ENCODE measurements around the gene BUB1. TPM values are rescaled to one million over a fixed set of nuclear protein-coding genes. Genes with fewer than 3 reads are reported as not detected.
A peak's percentile ranks its signal among the peaks of the same experiment; 100 is the strongest.

BUB1 gene
- total RNA-seq: 6.4 and 7.3 TPM in 2 replicates
- long read RNA-seq, transcript BUB1-201 (25 exons, 3,507 nt): major isoform, 54 of 75 reads
- long read RNA-seq, partial matches to known transcripts: 16 of 75 reads
- long read RNA-seq, other reads (novel, unspliced or antisense): 4 of 75 reads

DNA sequence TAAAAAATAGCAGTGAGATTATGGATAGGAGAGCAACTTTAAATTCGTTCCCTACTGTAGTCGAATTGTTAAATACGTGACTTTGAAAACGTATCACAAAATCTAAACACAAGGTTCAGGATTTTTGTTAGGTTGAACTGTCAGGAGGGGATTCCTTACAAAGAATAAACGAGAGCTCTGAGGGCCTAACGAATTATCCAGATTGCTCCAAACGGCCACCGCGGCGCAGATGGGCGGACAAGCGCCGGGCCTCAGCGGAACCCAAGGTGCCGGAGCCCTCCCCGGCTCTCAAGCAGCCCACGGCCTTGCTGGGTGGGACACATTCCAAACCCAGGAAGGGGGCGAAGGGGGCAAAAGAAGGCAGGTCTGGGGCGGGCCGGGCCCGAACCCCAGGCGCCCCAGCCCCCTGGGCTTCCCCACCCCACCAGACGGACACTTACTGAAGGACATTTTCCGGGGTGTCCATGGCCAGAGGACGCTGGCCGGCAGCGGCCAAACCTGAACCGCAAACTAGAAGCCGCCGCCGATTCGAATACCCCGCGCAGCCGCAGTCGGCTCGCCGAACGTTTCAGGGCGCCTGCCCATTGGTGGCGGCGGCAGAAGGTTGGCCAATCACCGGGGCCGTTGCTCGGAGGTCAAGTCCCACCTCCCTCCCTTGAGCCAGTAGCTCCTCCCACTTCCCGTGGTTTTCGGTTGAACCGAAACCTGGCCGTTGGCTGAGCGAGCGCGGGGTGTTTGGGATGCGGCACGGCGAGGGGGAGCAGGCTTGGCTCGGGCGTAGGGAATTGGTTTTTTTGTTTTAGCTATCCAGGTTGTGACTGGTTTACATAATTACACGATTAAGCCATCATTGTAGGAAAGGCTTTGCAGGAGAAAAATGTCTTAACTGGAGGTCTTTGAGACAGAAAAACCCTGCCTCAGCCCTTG, at the start of gene BUB1:
TSS of gene BUB1 (minus strand) at position 534 of the 927 bp plus-strand sequence. CDS start at position 466, 68 bp downstream.
- TF ChIP-seq, protein P1, sequence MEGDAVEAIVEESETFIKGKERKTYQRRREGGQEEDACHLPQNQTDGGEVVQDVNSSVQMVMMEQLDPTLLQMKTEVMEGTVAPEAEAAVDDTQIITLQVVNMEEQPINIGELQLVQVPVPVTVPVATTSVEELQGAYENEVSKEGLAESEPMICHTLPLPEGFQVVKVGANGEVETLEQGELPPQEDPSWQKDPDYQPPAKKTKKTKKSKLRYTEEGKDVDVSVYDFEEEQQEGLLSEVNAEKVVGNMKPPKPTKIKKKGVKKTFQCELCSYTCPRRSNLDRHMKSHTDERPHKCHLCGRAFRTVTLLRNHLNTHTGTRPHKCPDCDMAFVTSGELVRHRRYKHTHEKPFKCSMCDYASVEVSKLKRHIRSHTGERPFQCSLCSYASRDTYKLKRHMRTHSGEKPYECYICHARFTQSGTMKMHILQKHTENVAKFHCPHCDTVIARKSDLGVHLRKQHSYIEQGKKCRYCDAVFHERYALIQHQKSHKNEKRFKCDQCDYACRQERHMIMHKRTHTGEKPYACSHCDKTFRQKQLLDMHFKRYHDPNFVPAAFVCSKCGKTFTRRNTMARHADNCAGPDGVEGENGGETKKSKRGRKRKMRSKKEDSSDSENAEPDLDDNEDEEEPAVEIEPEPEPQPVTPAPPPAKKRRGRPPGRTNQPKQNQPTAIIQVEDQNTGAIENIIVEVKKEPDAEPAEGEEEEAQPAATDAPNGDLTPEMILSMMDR (IDR thresholded peaks at IDR 0.05): no peak
- Mint-ChIP-seq H3K4me1 (ENCODE audit: unreplicated experiment) (peaks cover 37% of the 10 kb centered on the region), H3K9me3 (ENCODE audit: unreplicated experiment) (no peaks in the 10 kb centered on the region), H3K27me3 (ENCODE audit: unreplicated experiment) (peaks cover 5% of the 10 kb centered on the region), H3K36me3 (ENCODE audit: unreplicated experiment) (no peaks in the 10 kb centered on the region), H3K27ac (ENCODE audit: unreplicated experiment) (peak within 1 kb of the TSS; percentile 98), H3K4me3 (ENCODE audit: unreplicated experiment) (peak within 1 kb of the TSS; percentile 96)
- peak; percentile 99 for DNase-seq (ENCODE audit: extremely low spot score, unreplicated experiment)

DNA sequence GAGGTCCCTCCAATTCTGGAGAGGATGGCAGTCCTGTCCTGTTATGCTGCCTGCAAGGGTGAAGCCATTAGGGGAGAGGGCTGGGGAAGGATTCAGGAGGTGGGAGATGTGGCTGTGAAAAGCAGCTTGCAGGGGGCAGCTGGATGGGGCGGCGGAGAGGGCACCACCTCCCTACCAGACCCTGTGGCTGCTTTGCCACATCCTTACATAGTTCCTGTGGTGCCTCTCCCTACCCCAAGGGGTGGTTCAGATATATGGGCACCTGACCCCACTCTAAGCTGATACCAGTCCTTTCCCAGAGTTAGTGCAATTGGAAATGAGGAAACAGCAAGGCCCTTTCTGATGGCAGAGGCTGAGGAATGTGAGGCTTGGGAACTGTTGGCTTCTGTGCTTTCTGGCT, 48.4 kb upstream of the BUB1 start:
- H3K27me3 Mint-ChIP-seq (ENCODE audit: unreplicated experiment): peaks cover 75% of the 10 kb centered on the region
- DNase-seq (ENCODE audit: extremely low spot score, unreplicated experiment): no peak
- no peaks in the 10 kb centered on the region for H3K4me1 Mint-ChIP-seq (ENCODE audit: unreplicated experiment)
- H3K36me3 Mint-ChIP-seq (ENCODE audit: unreplicated experiment): peaks cover 2% of the 10 kb centered on the region
- H3K27ac Mint-ChIP-seq (ENCODE audit: unreplicated experiment): no peak overlapping the region
- H3K4me3 Mint-ChIP-seq (ENCODE audit: unreplicated experiment): no peak overlapping the region
- TF ChIP-seq, protein P1 (IDR thresholded peaks at IDR 0.05): no peak
- no peaks in the 10 kb centered on the region for H3K9me3 Mint-ChIP-seq (ENCODE audit: unreplicated experiment)

DNA sequence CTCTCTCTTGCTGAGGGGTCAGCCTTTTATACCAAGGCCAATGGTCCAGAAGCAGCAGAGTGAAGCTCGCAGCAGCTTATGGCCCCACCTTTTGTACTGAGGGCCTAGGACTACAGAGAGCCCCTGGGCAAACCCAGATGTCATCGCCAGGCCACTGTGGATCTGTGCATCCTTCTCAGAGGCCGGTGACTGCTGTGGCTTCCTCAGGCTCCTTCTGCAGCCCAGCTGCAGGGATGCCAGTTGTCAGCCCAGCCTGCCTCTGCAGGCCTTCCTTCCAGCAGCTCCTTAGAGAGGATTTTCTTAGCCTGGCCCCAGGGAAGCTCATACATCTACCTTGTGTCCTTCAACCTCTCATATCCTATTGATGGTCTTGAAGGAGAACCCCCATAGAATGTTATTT, 48.0 kb upstream of the BUB1 start:
- TF ChIP-seq, protein P1 (IDR thresholded peaks at IDR 0.05): no peak
- Mint-ChIP-seq H3K4me1 (ENCODE audit: unreplicated experiment) (no peaks in the 10 kb centered on the region), H3K9me3 (ENCODE audit: unreplicated experiment) (no peaks in the 10 kb centered on the region), H3K4me3 (ENCODE audit: unreplicated experiment) (no peak overlapping the region), H3K36me3 (ENCODE audit: unreplicated experiment) (no peaks in the 10 kb centered on the region), H3K27me3 (ENCODE audit: unreplicated experiment) (peaks cover 74% of the 10 kb centered on the region), H3K27ac (ENCODE audit: unreplicated experiment) (no peak overlapping the region)
- DNase-seq (ENCODE audit: extremely low spot score, unreplicated experiment): no peak

DNA sequence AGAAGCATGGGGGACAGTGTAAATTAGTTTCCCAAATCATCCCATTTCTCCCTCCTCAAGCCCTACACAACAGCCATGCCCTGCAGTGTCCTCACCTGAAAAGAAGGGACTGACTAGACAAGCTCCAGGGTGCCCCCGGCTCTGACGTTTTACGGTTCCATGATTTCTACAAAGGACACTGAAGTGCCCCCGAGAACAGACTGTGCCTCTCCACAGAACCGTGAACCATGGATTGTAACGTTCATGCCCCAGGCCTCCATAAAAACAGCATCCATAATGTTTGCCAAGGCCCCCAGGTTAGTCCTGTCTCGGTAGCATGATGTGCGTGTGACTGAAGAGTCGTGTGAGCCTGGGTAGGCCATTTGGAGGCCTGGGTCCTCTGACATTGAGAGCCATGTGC, 47.5 kb upstream of the BUB1 start:
- no peak overlapping the region for H3K4me3 Mint-ChIP-seq (ENCODE audit: unreplicated experiment)
- no peaks in the 10 kb centered on the region for H3K9me3 Mint-ChIP-seq (ENCODE audit: unreplicated experiment)
- no peak overlapping the region for H3K27ac Mint-ChIP-seq (ENCODE audit: unreplicated experiment)
- H3K36me3 Mint-ChIP-seq (ENCODE audit: unreplicated experiment): no peaks in the 10 kb centered on the region
- no peak for DNase-seq (ENCODE audit: extremely low spot score, unreplicated experiment)
- TF ChIP-seq, protein P1 (IDR thresholded peaks at IDR 0.05): no peak
- H3K27me3 Mint-ChIP-seq (ENCODE audit: unreplicated experiment): peaks cover 74% of the 10 kb centered on the region
- H3K4me1 Mint-ChIP-seq (ENCODE audit: unreplicated experiment): no peaks in the 10 kb centered on the region

DNA sequence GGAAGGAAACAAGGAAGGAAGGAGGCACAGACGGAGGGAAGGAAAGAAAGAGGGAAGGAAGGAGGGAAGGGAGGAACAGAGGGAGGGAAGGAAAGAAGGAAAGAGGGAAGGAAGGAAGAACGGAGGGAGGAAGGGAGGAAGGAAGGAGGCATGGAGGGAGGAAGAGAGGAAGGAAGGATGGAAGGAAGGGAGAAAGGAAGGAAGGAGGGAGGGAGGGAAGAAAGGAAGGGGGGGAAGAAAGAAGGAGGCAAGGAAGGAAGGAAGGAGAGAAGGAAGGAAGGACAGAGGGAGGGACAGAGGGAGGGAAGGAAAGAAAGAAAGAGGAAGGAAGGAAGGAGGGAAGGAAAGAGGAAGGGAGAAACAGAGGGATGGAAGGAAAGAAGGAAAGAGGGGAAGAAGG, 47.0 kb upstream of the BUB1 start:
- Mint-ChIP-seq H3K27me3 (ENCODE audit: unreplicated experiment) (peaks cover 74% of the 10 kb centered on the region), H3K36me3 (ENCODE audit: unreplicated experiment) (no peaks in the 10 kb centered on the region), H3K4me1 (ENCODE audit: unreplicated experiment) (no peaks in the 10 kb centered on the region), H3K4me3 (ENCODE audit: unreplicated experiment) (no peak overlapping the region), H3K9me3 (ENCODE audit: unreplicated experiment) (no peaks in the 10 kb centered on the region), H3K27ac (ENCODE audit: unreplicated experiment) (no peak overlapping the region)
- TF ChIP-seq, protein P1 (IDR thresholded peaks at IDR 0.05): no peak
- no peak for DNase-seq (ENCODE audit: extremely low spot score, unreplicated experiment)

Data from osteocyte (in vitro differentiated cells).